Inferior parietal cortex (tissue), 1 donor: Measurements from ENCODE around the gene MAP3K4.
A peak's percentile ranks its signal among the peaks of the same experiment; 100 is the strongest.
"Not testable (repeated sequence)": the region's sequence is repeated elsewhere in the genome, so short reads cannot be mapped to it uniquely, and the experiment has no call there.

Experiments
- DNase-seq: peaks from one replicate; pipeline ENCODE4 v3.0.0-alpha.2; 2016; ENCODE audit errors: extremely low spot score

Gene MAP3K4

DNA sequence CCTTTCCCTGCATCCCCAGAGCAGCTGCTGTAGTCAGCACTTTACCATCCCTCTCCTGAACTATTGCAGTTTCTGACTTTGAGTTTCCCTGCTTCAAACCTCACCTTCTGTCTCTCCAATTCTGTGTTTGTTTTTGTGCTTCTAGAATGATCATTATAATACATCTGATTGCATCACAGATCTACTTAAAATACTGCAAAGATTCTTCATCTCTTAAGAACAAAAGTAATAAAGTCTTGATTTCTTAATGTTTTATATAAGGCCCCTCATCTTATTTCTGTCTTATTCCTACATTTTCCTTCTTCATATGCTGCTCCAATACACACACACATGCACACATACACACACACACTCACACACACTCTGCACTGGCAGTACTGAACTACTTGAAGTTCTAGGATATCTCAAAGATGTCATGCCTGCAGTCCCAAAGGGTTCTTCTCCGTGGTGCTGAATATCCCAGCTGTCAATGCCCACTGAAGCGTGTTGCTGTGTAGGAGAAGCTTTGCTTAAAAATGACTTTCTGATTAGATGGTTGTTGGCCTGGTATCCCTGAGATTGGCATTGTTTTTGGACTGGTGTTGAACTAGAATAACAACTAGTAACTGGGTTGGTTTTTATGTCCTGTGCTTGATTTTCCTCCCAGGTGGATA is 97.2 kb downstream of the MAP3K4 start:
- no peak for DNase-seq

GRCh38 chr6:161091151-161091550 is 99.6 kb downstream of the MAP3K4 start:
- DNase-seq = no peak

DNA sequence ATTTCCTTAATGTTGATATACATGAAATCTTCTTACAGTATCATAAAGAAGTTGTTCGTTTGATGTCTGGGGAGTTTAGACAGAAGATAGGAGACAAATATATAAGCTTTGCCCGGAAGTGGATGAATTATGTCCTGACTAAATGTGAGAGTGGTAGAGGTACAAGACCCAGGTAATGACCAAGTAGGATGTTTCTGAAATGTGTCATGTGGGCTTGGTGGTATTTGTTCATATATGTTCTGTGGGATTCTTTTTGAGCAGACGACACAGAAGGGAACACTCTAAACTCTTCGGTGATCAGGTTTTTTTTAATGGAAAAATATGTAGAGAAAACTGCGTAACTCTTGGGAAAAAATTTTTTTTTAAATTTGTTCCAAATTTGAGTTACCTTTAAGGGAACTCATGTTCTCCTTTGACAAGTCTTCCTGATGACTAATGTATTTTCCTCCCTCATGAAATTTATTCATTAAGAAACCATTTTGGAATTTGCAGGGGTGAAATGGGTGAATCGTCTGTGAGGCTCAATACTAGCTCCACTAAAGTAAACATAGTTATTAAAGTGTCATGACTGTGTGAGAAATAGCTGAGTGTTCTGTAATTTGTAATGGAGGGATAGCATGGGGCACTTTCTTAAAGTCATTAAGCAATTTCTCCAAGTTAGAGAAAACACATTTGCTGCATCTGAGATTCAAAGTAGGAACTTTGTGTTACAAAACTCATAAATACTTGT is 100.6 kb downstream of the MAP3K4 start:
- no peak for DNase-seq

DNA sequence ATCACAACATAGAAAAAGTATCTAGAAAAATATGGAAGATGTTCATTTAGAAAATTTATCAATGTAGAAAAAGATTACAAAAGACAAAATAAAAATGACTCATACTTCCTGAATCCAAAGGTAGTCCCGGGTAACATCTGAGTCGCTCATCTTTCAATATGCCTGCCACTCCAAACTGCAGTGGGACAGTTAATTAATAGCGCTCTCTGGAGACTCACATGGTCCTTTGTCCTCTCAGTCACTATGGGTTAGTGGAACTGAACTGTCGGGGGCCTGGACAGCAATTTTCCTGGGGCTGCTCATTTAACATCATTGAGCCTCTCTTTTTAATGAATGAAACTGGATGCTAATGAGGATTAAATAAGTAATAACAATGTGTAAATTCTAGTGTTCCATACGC is 103.4 kb downstream of the MAP3K4 start:
- DNase-seq = no peak

GRCh38 chr6:161095916-161096315 is 104.3 kb downstream of the MAP3K4 start:
- no peak for DNase-seq

- DNase-seq = peak; percentile 67
These were observed 108.5 kb downstream of the MAP3K4 start for GRCh38 chr6:161100072-161100471.

- DNase-seq = no peak
These were observed 109.9 kb downstream of the MAP3K4 start for GRCh38 chr6:161101517-161101916.

DNA sequence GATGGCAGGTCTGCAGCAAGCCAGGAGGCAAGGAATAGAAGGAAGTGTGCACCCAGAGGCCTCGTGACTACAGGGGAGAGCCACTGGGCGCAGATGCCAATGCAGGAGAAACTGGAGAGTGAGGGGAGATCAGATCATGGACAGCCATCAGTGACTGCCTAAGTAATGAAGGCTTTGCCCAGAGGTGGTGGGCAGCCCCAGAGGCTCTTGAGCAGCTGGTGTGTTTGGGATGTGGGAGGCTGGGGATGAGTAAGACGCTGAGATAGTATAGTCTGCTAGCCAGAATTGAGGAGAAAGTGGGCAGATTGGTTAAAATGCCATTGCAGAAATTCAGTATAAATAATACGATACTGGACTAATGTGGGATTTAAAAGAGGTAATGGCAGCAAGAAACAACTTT is 111.9 kb downstream of the MAP3K4 start:
- DNase-seq = no peak

- no peak for DNase-seq
These were observed 113.4 kb downstream of the MAP3K4 start for GRCh38 chr6:161104966-161105365.

GRCh38 chr6:161105408-161105807 is 113.8 kb downstream of the MAP3K4 start:
- no peak for DNase-seq

GRCh38 chr6:161107779-161108730 is 116.5 kb downstream of the MAP3K4 start:
- no peak for DNase-seq

- no peak for DNase-seq
These were observed 117.3 kb downstream of the MAP3K4 start for GRCh38 chr6:161108916-161109315.

DNA sequence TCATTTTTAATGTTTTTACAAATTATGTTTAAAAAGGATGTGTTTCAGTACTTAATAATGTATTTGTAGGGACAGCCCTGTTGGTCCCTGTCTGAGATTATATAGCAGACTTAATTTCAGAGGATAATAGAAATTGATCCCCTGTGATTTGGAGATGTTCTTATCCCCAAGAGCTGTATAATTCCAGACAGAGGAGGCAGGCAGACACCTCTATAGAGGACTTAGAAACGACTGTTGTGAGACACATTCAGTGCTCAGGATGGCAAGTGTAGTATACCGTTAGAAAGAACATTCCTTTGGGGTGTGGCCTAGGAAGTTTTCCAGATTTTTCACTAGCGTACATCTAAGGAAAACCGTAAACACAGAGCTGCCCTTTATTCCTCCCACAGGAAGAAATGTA is 117.8 kb downstream of the MAP3K4 start:
- DNase-seq = no peak

DNA sequence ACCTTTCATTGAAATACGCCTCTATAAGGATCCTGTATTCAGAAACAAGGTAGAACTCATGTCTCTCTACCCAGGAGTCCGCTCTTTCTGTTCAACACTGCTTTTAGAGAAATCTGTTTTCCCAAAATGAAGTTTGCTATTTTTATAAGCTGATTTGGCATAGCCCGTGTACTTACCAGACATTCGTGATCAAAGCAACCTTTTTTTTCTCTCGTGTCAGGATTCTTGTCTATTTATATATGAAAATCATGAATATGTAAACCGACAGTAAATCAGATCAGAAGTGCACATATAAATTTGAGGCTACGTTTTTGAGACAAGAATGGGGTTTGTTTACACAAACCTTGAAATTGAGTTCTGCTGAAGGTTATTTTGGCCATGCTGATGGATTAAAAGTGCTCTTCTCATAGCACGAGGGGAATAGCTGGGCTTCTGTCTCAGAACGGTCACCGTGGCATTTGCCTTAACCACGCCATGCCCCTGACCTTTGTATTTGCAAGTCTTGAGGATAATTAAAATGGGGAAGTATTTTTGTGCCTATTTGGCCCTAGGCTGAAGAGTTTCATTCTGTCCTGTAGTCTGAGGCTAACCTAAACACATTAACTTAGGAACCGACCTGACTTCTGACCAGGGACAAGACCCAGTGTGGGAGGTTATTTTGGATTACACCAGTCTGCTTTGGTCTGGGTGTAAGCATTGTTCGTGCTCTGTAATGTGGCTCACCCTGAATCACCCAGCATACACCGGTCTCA is 118.6 kb downstream of the MAP3K4 start:
- no peak for DNase-seq

GRCh38 chr6:161111261-161111660 is 119.7 kb downstream of the MAP3K4 start:
- DNase-seq = no peak

DNA sequence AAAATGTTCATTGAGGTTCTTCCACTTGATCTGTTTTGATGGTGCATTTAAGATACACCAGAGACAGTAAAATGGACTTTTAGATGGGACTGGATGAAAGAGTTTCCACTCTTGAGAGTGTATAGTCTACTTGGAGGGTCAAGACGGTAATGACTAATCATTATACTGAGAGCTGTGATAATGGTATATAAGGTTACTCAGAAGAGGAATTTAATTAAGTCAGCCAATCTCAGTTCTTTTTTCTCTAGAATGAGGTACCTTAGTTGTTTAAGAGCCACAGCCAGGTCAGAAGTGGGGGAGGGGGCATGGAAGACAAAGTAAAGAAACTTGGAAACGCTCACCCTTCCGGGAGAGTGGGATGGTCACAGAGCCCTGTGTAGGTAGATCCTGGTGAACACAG is 123.9 kb downstream of the MAP3K4 start:
- no peak for DNase-seq

GRCh38 chr6:161116554-161116953 is 125.0 kb downstream of the MAP3K4 start:
- DNase-seq = no peak

DNA sequence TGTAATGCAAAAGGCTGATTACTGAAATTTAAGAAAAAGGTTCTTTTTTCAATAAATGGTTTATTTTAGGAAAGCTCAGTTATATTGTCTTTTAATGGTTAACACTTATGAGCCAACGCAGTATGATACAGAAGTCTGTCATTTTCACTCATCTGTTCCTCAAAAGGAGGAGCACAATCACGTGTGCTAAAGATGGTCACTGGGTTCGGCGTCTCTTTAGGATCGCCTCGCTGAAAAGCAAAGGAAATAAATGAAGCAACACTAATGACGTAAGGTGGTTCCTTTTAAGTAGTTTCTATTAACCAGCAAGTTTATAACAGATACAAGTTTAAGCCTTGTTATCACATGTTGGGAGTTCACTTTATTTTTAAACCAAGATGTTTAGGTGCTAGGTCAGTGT is 125.7 kb downstream of the MAP3K4 start:
- DNase-seq = no peak

- no peak for DNase-seq
These were observed 126.4 kb downstream of the MAP3K4 start for GRCh38 chr6:161117942-161118341.

DNA sequence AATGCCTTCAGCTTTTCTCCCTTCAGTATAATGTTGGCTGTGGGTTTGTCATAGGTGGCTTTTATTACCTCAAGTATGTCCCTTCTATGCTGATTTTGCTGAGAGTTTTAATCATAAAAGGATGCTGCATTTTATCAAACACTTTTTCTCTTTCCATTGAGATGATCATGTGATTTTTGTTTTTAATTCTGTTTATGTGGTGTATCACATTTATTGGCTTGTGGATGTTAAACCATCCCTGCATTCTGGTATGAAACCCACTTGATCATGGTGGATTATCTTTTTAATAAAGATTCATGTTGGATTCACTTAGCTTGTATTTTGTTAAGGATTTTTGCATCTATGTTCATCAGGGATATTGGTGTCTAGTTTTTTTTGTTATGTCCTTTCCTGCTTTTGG is 131.8 kb downstream of the MAP3K4 start:
- not testable (repeated sequence) for DNase-seq

DNA sequence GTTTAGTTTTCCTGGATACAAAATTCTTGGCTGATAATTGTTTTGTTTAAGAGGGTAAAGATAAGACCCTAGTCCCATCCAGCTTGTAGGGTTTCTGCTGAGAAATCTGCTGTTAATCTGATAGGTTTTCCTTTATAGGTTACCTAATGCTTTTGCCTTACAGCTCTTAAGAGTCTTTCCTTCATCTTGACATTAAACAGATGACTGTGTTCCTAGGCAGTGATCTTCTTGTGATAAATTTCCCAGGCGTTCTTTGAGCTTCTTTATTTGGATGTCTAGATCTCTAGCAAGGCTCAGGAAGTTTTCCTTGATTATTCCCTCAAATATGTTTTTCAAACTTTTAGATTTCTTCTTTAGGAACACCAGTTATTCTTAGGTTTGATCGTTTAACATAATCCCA is 134.0 kb downstream of the MAP3K4 start:
- no peak for DNase-seq
